NCI-H1417 treated with DMSO at 0.1 percent for 48 hours (cell line): ENCODE measurements around the gene ADRA2B.
"Not testable (repeated sequence)": the region's sequence is repeated elsewhere in the genome, so short reads cannot be mapped to it uniquely, and the experiment has no call there.

Experiments
- DNase-seq: peaks from one replicate; lab custom pipeline; 2025; lab: John Stamatoyannopoulos, UW

Gene ADRA2B

GRCh38 chr2:96116424-96116878 is at the start of gene ADRA2B:
ADRA2B (minus strand) TSS chr2:96116571; CDS start chr2:96116149, 422 bp downstream.
- DNase-seq, result no peak

- no peak for DNase-seq
These were observed 48.3 kb upstream of the ADRA2B start for GRCh38 chr2:96164459-96165184.

- DNase-seq, result no peak
These were observed 47.5 kb upstream of the ADRA2B start for GRCh38 chr2:96163768-96164429.

GRCh38 chr2:96163415-96163767 is 47.0 kb upstream of the ADRA2B start:
- DNase-seq, result no peak

- no peak for DNase-seq
These were observed 45.5 kb upstream of the ADRA2B start for GRCh38 chr2:96161898-96162297.

GRCh38 chr2:96160366-96160765 is 44.0 kb upstream of the ADRA2B start:
- DNase-seq, result not testable (repeated sequence)

- DNase-seq, result no peak
These were observed 42.9 kb upstream of the ADRA2B start for GRCh38 chr2:96159084-96159830.

GRCh38 chr2:96158554-96158940 is 42.2 kb upstream of the ADRA2B start:
- no peak for DNase-seq

GRCh38 chr2:96157649-96158553 is 41.5 kb upstream of the ADRA2B start:
- DNase-seq, result no peak

- DNase-seq, result no peak
These were observed 40.7 kb upstream of the ADRA2B start for GRCh38 chr2:96156926-96157648.

GRCh38 chr2:96156011-96156820 is 39.8 kb upstream of the ADRA2B start:
- no peak for DNase-seq

- no peak for DNase-seq
These were observed 38.4 kb upstream of the ADRA2B start for GRCh38 chr2:96154506-96155380.

GRCh38 chr2:96153991-96154431 is 37.6 kb upstream of the ADRA2B start:
- no peak for DNase-seq

- no peak for DNase-seq
These were observed 36.9 kb upstream of the ADRA2B start for GRCh38 chr2:96153291-96153713.

GRCh38 chr2:96152304-96153161 is 36.2 kb upstream of the ADRA2B start:
- DNase-seq, result no peak

GRCh38 chr2:96151595-96152303 is 35.4 kb upstream of the ADRA2B start:
- DNase-seq, result no peak

- no peak for DNase-seq
These were observed 34.6 kb upstream of the ADRA2B start for GRCh38 chr2:96150791-96151594.
